Activated T-cell treated with anti-CD3 and anti-CD28 coated beads, Interleukin-2, amount 50 U/mL, for 24 hours (primary cell): ENCODE measurements around the gene MRFAP1.
A peak's percentile ranks its signal among the peaks of the same experiment; 100 is the strongest.
"Not testable (repeated sequence)": the region's sequence is repeated elsewhere in the genome, so short reads cannot be mapped to it uniquely, and the experiment has no call there.

Source experiments
- DNase-seq: peaks from one replicate; pipeline ENCODE4 v3.0.0-alpha.2; 2020
- H3K27ac Mint-ChIP-seq: 2 replicates; pipeline ENCODE4 v1.8.0; 2020; ENCODE audit warnings: mild to moderate bottlenecking, mixed read lengths
- H3K27me3 Mint-ChIP-seq: 2 replicates; pipeline ENCODE4 v1.8.0; 2020; ENCODE audit warnings: mixed read lengths
- H3K36me3 Mint-ChIP-seq: 2 replicates; pipeline ENCODE4 v1.8.0; 2020; ENCODE audit warnings: low read depth, mixed read lengths
- H3K4me1 Mint-ChIP-seq: 2 replicates; pipeline ENCODE4 v1.8.0; 2020; ENCODE audit warnings: low read depth, mixed read lengths
- H3K4me3 Mint-ChIP-seq: 2 replicates; pipeline ENCODE4 v1.8.0; 2020; ENCODE audit warnings: mild to moderate bottlenecking, moderate library complexity, mixed read lengths
- H3K9me3 Mint-ChIP-seq: 2 replicates; pipeline ENCODE4 v1.8.0; 2020; ENCODE audit warnings: mixed read lengths

MRFAP1 gene

DNA sequence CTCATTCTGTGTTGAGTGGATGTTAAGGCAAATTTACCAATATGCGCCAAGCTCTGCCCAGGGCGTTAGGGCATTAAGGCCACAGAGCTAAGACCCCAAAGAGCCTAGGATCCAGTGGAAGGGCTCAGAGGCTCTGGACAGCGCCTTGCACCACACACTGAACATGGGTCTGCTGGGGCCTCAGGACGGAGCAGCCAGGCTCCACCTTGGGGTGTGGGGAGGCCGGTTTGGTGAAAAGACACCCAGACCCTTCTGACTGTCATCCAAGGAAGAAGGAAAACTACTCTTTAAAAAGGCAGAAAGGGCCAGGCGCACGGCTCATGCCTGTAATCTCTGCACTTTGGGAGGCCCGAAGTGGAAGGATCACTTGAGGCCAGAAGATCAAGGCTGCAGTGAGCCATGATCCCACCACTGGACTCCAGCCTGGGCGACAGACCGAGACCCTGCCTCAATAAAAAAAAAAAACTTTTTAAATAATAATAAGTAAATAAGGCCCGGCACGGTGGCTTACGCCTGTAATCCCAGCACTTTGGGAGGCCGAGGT lies 1.3 kb upstream of the MRFAP1 start:
- peak overlapping the region; percentile 44 for H3K4me3 Mint-ChIP-seq
- H3K27ac Mint-ChIP-seq = peak overlapping the region; percentile 18
- no peaks in the 10 kb centered on the region for H3K27me3 Mint-ChIP-seq
- H3K9me3 Mint-ChIP-seq = no peaks in the 10 kb centered on the region
- peaks cover 41% of the 10 kb centered on the region for H3K36me3 Mint-ChIP-seq
- peaks cover 29% of the 10 kb centered on the region for H3K4me1 Mint-ChIP-seq
- no peak for DNase-seq

DNA sequence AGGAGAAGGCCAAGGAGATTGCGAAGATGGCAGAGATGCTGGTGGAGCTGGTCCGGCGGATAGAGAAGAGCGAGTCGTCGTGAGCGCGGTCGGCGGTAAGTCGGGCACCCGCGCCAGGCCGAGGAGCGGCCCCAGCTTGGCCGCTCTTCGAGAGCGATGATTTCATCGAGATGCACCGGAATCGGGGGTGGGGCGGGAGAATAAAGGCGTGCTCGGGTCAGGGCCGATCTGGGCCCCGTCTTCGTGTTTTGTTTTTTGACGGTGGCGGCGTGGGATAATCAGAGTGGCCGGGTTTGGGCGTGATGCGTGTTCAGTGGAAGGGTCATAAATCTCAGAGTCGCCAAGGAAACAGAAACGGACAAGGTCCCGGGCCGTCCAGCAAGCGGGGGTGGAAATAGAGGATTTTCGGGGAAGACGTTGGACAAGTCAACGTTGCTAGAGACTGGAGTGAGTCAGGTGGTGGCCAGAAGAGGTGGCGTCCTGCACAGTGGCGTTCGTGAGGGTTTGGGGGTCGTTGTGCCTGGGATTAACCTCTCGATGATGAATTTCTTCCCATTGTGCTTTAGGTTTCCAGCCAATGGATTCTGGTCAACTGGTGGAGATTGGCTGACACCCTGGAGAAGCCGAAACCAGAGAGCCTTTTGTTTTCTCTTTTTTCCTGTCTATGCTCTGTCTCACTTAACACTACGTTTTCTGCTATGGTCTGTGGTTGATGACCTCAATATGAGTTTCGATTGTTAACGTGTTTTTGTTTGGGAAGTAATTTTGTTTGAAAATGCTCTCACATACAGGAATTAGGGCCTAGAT lies 882 bp downstream of the MRFAP1 start:
- Mint-ChIP-seq H3K9me3 (no peaks in the 10 kb centered on the region), H3K4me3 (peak overlapping the region; percentile 100), H3K36me3 (peaks cover 45% of the 10 kb centered on the region), H3K4me1 (peaks cover 29% of the 10 kb centered on the region), H3K27me3 (no peaks in the 10 kb centered on the region), H3K27ac (peak overlapping the region; percentile 100)
- peak; percentile 60 for DNase-seq

DNA sequence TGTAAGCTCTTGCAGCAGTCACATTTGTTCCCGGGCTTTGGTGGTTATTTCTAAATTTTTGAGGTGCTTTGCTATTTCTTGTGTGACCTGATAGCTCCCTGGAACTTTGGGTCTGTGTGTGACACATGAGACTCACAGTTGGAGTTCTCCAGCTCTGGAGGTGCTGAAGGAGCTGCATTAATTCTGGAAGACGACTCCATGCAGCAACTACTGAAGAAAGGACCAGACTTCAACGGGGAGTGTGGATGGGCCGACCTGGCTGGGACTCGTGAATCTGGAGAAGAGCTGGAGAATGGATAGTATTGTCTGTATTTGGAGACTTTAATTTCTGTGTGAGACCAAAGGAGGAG lies 1.5 kb downstream of the MRFAP1 start:
- peaks cover 29% of the 10 kb centered on the region for H3K4me1 Mint-ChIP-seq
- H3K27ac Mint-ChIP-seq = peak overlapping the region; percentile 100
- H3K27me3 Mint-ChIP-seq = no peaks in the 10 kb centered on the region
- DNase-seq = no peak
- H3K36me3 Mint-ChIP-seq = peaks cover 45% of the 10 kb centered on the region
- H3K4me3 Mint-ChIP-seq = peak overlapping the region; percentile 100
- no peaks in the 10 kb centered on the region for H3K9me3 Mint-ChIP-seq

- peak overlapping the region; percentile 100 for H3K27ac Mint-ChIP-seq
- peaks cover 29% of the 10 kb centered on the region for H3K4me1 Mint-ChIP-seq
- H3K9me3 Mint-ChIP-seq = no peaks in the 10 kb centered on the region
- H3K4me3 Mint-ChIP-seq = peak overlapping the region; percentile 100
- no peak for DNase-seq
- H3K27me3 Mint-ChIP-seq = no peaks in the 10 kb centered on the region
- H3K36me3 Mint-ChIP-seq = peaks cover 45% of the 10 kb centered on the region
Measured at GRCh38 chr4:6643141-6643847, 2.8 kb downstream of the MRFAP1 start.

GRCh38 chr4:6644792-6645530 lies 4.5 kb downstream of the MRFAP1 start:
- no peaks in the 10 kb centered on the region for H3K27me3 Mint-ChIP-seq
- peaks cover 45% of the 10 kb centered on the region for H3K36me3 Mint-ChIP-seq
- H3K9me3 Mint-ChIP-seq = no peaks in the 10 kb centered on the region
- DNase-seq = no peak
- no peak overlapping the region for H3K27ac Mint-ChIP-seq
- peaks cover 25% of the 10 kb centered on the region for H3K4me1 Mint-ChIP-seq
- H3K4me3 Mint-ChIP-seq = no peak overlapping the region

DNA sequence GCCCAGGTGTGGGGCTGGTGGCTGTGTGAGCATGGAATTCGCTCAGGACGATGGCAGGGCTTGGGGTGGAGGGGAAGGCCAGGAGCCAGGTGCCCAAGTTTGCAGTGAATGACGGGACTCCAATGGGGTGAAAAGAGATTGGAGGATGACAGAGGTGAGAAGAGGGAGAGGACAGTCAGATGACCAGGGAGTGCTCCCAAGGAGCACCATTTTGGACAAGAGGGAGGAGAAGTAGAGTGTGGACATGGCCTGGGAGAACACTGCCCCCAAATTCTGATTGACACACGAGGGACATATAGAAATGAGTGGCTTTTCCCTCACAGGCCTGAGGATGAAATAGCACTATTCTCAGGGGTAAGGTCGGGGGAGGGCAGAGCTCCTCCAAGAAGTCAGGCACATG lies 6.7 kb downstream of the MRFAP1 start:
- peaks cover 23% of the 10 kb centered on the region for H3K36me3 Mint-ChIP-seq
- H3K4me1 Mint-ChIP-seq = peaks cover 15% of the 10 kb centered on the region
- H3K9me3 Mint-ChIP-seq = no peaks in the 10 kb centered on the region
- H3K27me3 Mint-ChIP-seq = no peaks in the 10 kb centered on the region
- H3K4me3 Mint-ChIP-seq = no peak overlapping the region
- no peak for DNase-seq
- H3K27ac Mint-ChIP-seq = no peak overlapping the region

DNA sequence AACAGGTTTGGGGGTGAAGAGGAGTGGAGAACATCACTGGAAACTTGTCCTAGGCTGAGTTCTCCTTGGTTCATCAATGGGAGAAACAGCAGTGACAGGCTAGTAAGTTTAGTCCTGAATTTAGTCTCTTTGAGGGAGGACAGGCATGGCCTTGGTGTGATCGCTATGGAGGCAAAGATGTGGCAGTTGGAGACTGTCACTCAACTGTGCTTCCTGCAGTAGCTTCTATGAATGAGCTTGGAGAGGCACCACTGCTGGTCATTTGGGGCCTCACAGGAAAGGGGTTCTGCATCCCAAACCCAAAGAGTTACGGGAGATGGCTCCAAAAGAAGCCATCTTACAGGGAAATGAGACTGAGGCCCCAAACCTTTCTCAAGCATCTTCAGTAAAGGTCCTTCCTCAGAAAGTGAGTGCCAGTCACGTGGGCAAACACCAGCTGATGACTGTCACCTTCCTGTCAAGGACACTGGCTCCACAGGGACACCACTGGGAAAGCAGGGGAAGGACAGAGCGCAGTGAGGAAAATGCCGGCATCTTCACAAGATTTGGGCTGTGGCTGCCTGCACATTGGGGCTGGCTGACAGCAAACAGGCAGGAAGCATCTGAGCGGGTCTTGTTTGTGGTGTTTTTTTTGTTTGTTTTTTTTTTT lies 7.2 kb downstream of the MRFAP1 start:
- no peaks in the 10 kb centered on the region for H3K9me3 Mint-ChIP-seq
- no peak overlapping the region for H3K4me3 Mint-ChIP-seq
- peaks cover 10% of the 10 kb centered on the region for H3K4me1 Mint-ChIP-seq
- peaks cover 18% of the 10 kb centered on the region for H3K36me3 Mint-ChIP-seq
- H3K27ac Mint-ChIP-seq = no peak overlapping the region
- H3K27me3 Mint-ChIP-seq = no peaks in the 10 kb centered on the region
- DNase-seq = no peak

GRCh38 chr4:6649216-6649615 lies 8.7 kb downstream of the MRFAP1 start:
- no peaks in the 10 kb centered on the region for H3K9me3 Mint-ChIP-seq
- H3K4me3 Mint-ChIP-seq = no peak overlapping the region
- no peak overlapping the region for H3K27ac Mint-ChIP-seq
- DNase-seq = no peak
- no peaks in the 10 kb centered on the region for H3K4me1 Mint-ChIP-seq
- H3K36me3 Mint-ChIP-seq = peaks cover 4% of the 10 kb centered on the region
- H3K27me3 Mint-ChIP-seq = no peaks in the 10 kb centered on the region

DNA sequence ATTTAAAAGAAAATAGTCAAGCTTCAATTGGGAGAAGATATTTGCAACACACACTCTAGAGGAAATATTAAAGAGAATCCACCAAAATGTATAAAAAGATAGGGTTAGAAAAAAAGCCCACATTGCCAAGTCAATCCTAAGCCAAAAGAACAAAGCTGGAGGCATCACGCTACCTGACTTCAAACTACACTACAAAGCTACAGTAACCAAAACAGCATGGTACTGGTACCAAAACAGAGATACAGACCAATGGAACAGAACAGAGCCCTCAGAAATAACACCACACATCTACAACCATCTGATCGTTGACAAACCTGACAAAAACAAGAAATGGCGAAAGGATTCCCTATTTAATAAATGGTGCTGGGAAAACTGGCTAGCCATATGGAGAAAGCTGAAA lies 13.7 kb downstream of the MRFAP1 start:
- not testable (repeated sequence) for H3K36me3 Mint-ChIP-seq

GRCh38 chr4:6655291-6655690 lies 14.8 kb downstream of the MRFAP1 start:
- H3K27me3 Mint-ChIP-seq, H3K9me3 Mint-ChIP-seq, H3K4me3 Mint-ChIP-seq, H3K36me3 Mint-ChIP-seq, H3K27ac Mint-ChIP-seq, DNase-seq: not testable (repeated sequence)
- H3K4me1 Mint-ChIP-seq = peaks cover 13% of the 10 kb centered on the region

More for the DNA sequence above, 13.7 kb downstream of the MRFAP1 start:
- not testable (repeated sequence) for DNase-seq, H3K4me1 Mint-ChIP-seq, H3K27me3 Mint-ChIP-seq, H3K27ac Mint-ChIP-seq, H3K9me3 Mint-ChIP-seq, H3K4me3 Mint-ChIP-seq

DNA sequence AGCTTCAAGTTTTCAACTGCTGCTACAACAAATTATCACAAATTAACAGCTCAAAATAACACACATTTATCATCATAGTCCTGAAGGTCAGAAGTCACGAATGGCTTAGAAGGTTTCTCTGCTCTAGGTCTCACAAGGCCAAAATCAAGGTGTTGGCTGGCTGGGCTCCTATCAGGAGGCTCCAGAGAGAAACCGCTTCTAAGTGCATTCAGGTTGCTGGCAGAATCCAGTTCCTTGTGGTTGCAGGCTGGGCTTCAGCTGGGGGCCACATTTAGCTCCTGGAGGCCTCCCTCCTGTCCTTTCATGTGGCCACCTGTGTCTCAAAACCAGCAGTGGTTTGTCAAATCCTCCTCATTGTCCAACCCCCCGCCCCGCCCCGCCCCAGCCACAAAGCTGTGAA lies 15.4 kb downstream of the MRFAP1 start:
- H3K4me3 Mint-ChIP-seq = no peak overlapping the region
- peaks cover 13% of the 10 kb centered on the region for H3K4me1 Mint-ChIP-seq
- no peak for DNase-seq
- H3K27me3 Mint-ChIP-seq = peaks cover 7% of the 10 kb centered on the region
- H3K27ac Mint-ChIP-seq = no peak overlapping the region
- H3K9me3 Mint-ChIP-seq = no peaks in the 10 kb centered on the region
- H3K36me3 Mint-ChIP-seq = no peaks in the 10 kb centered on the region

- Mint-ChIP-seq H3K27me3 (peaks cover 21% of the 10 kb centered on the region), H3K4me3 (no peak overlapping the region), H3K9me3 (no peaks in the 10 kb centered on the region), H3K4me1 (peaks cover 13% of the 10 kb centered on the region), H3K36me3 (no peaks in the 10 kb centered on the region), H3K27ac (no peak overlapping the region)
- no peak for DNase-seq
Measured at GRCh38 chr4:6657242-6658208, 17.0 kb downstream of the MRFAP1 start.

DNA sequence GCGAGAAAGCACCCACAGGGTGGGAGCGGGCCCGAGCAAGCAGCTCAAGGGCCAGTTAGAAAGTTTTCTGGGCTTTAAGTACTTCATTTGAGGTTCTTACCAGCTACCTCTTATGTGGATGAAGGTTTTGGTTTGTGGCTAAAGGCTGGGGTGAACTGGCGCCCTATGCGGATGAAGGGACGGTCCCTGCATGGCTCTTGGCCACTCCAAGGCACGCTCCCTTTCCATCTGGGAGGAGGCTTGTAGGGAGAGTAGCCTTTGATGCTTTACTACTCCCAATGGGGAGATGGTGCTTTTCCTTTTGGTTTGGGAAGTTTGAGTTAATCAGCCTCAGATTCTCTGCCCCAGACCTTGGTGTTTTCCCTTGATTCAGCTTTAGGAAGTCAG lies 17.7 kb downstream of the MRFAP1 start:
- no peaks in the 10 kb centered on the region for H3K36me3 Mint-ChIP-seq
- peaks cover 13% of the 10 kb centered on the region for H3K4me1 Mint-ChIP-seq
- H3K27me3 Mint-ChIP-seq = peaks cover 26% of the 10 kb centered on the region
- no peak overlapping the region for H3K27ac Mint-ChIP-seq
- H3K9me3 Mint-ChIP-seq = no peaks in the 10 kb centered on the region
- DNase-seq = no peak
- peak overlapping the region; percentile 6 for H3K4me3 Mint-ChIP-seq
